Bone marrow (tissue), 2 donors: Measurements from ENCODE around the gene ABCG2.
"Not testable (repeated sequence)": the region's sequence is repeated elsewhere in the genome, so short reads cannot be mapped to it uniquely, and the experiment has no call there.

Experiments
- DNase-seq, 2 donors: peaks; one replicate each; lab custom pipeline; 2025; lab: John Stamatoyannopoulos, UW

Gene ABCG2

GRCh38 chr4:88166608-88167007 lies 8.2 kb upstream of the ABCG2 start:
- no peak for DNase-seq

GRCh38 chr4:88163336-88163735 lies 4.9 kb upstream of the ABCG2 start:
- no peak for DNase-seq

- no peak for DNase-seq
Measured at GRCh38 chr4:88162626-88163025, 4.2 kb upstream of the ABCG2 start.

GRCh38 chr4:88159229-88159725 lies 838 bp upstream of the ABCG2 start:
- peak in 1 of 2 donors; percentile 12 for DNase-seq

- no peak for DNase-seq
Measured at GRCh38 chr4:88158038-88158488, 376 bp downstream of the ABCG2 start.

GRCh38 chr4:88152331-88152730 lies 6.1 kb downstream of the ABCG2 start:
- not testable (repeated sequence) for DNase-seq

GRCh38 chr4:88148560-88148959 lies 9.9 kb downstream of the ABCG2 start:
- no peak for DNase-seq

- DNase-seq = no peak
Measured at GRCh38 chr4:88147799-88148217, 10.6 kb downstream of the ABCG2 start.

- DNase-seq = no peak
Measured at GRCh38 chr4:88146891-88147290, 11.5 kb downstream of the ABCG2 start.

- DNase-seq = no peak
Measured at GRCh38 chr4:88144866-88145300, 13.6 kb downstream of the ABCG2 start.

GRCh38 chr4:88144048-88144447 lies 14.4 kb downstream of the ABCG2 start:
- DNase-seq = no peak

GRCh38 chr4:88143504-88143903 lies 14.9 kb downstream of the ABCG2 start:
- no peak for DNase-seq

GRCh38 chr4:88138561-88138960 lies 19.9 kb downstream of the ABCG2 start:
- DNase-seq = no peak

GRCh38 chr4:88137112-88137511 lies 21.3 kb downstream of the ABCG2 start:
- DNase-seq = no peak

GRCh38 chr4:88136249-88136648 lies 22.2 kb downstream of the ABCG2 start:
- DNase-seq = no peak

- DNase-seq = no peak
Measured at GRCh38 chr4:88135356-88135663, 23.1 kb downstream of the ABCG2 start.

- no peak for DNase-seq
Measured at GRCh38 chr4:88134536-88135355, 23.7 kb downstream of the ABCG2 start.

- DNase-seq = no peak
Measured at GRCh38 chr4:88134111-88134510, 24.3 kb downstream of the ABCG2 start.

- no peak for DNase-seq
Measured at GRCh38 chr4:88130544-88131305, 27.7 kb downstream of the ABCG2 start.

- no peak for DNase-seq
Measured at GRCh38 chr4:88130003-88130402, 28.4 kb downstream of the ABCG2 start.

GRCh38 chr4:88122260-88122659 lies 36.2 kb downstream of the ABCG2 start:
- not testable (repeated sequence) for DNase-seq

- no peak for DNase-seq
Measured at GRCh38 chr4:88119943-88120342, 38.5 kb downstream of the ABCG2 start.

GRCh38 chr4:88115587-88115986 lies 42.9 kb downstream of the ABCG2 start:
- no peak for DNase-seq
